Left ventricle myocardium inferior (tissue), 1 donor: ENCODE results near the gene FAM3B. TPM values are rescaled to one million over a fixed set of nuclear protein-coding genes. Genes with fewer than 3 reads are reported as not detected.
"Not testable (repeated sequence)": the region's sequence is repeated elsewhere in the genome, so short reads cannot be mapped to it uniquely, and the experiment has no call there.

Source experiments
- DNase-seq: peaks from one replicate; pipeline ENCODE4 v3.0.0-alpha.2; 2020
- H3K27ac ChIP-seq: fragments of 200-600 bp; replicated peaks from 2 replicates; pipeline ENCODE4 v1.8.0; 2021
- H3K27me3 ChIP-seq: fragments of 200-600 bp; 2 replicates; pipeline ENCODE4 v1.8.0; 2021; ENCODE audit warnings: low read depth
- H3K36me3 ChIP-seq: fragments of 200-600 bp; 2 replicates; pipeline ENCODE4 v1.8.0; 2021
- H3K4me1 ChIP-seq: fragments of 200-600 bp; 2 replicates; pipeline ENCODE4 v1.8.0; 2021
- H3K4me3 ChIP-seq: fragments of 200-600 bp; 2 replicates; pipeline ENCODE4 v1.8.0; 2021; ENCODE audit warnings: mild to moderate bottlenecking, moderate library complexity
- H3K9me3 ChIP-seq: fragments of 200-600 bp; replicated peaks from 2 replicates; pipeline ENCODE4 v1.8.0; 2021
- intact Hi-C: fragments of 100-400 bp; cut with micrococcal nuclease; formaldehyde crosslinking; loops from one replicate; pipeline ENCODE4 v1.11.0; 2022
- total RNA-seq: library from RNA; stranded (reverse); fragmentation: NEBNext Ultra II Directional; extraction: Animal tissue kit (Norgen Biotek cat#: 25700); gene quantifications from one replicate; pipeline ENCODE4 v1.2.1, GENCODE V29; 2021
- TF ChIP-seq, protein P1 (sequence below): fragments of 200-600 bp; IDR thresholded peaks from 2 replicates; pipeline ENCODE4 v1.8.0; 2021; ENCODE audit warnings: antibody characterized with exemption, mild to moderate bottlenecking, borderline replicate concordance
- donor health status: DM: no; HTN: yes; CAD: no; lungs with severe emphysema.

Gene FAM3B
- total RNA-seq, 1 donor from 2014 or later, result not detected

GRCh38 chr21:41357546-41357945, 40.9 kb downstream of the FAM3B start:
- intact Hi-C loops, result no loop called here
- no peak overlapping the region for H3K27ac ChIP-seq
- no peak for DNase-seq
- TF ChIP-seq, protein P1, sequence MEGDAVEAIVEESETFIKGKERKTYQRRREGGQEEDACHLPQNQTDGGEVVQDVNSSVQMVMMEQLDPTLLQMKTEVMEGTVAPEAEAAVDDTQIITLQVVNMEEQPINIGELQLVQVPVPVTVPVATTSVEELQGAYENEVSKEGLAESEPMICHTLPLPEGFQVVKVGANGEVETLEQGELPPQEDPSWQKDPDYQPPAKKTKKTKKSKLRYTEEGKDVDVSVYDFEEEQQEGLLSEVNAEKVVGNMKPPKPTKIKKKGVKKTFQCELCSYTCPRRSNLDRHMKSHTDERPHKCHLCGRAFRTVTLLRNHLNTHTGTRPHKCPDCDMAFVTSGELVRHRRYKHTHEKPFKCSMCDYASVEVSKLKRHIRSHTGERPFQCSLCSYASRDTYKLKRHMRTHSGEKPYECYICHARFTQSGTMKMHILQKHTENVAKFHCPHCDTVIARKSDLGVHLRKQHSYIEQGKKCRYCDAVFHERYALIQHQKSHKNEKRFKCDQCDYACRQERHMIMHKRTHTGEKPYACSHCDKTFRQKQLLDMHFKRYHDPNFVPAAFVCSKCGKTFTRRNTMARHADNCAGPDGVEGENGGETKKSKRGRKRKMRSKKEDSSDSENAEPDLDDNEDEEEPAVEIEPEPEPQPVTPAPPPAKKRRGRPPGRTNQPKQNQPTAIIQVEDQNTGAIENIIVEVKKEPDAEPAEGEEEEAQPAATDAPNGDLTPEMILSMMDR, result no peak
- no peak overlapping the region for H3K4me3 ChIP-seq
- peaks cover 6% of the 10 kb centered on the region for H3K4me1 ChIP-seq
- H3K27me3 ChIP-seq, result peaks cover 6% of the 10 kb centered on the region
- no peaks in the 10 kb centered on the region for H3K9me3 ChIP-seq
- H3K36me3 ChIP-seq, result no peaks in the 10 kb centered on the region

DNA sequence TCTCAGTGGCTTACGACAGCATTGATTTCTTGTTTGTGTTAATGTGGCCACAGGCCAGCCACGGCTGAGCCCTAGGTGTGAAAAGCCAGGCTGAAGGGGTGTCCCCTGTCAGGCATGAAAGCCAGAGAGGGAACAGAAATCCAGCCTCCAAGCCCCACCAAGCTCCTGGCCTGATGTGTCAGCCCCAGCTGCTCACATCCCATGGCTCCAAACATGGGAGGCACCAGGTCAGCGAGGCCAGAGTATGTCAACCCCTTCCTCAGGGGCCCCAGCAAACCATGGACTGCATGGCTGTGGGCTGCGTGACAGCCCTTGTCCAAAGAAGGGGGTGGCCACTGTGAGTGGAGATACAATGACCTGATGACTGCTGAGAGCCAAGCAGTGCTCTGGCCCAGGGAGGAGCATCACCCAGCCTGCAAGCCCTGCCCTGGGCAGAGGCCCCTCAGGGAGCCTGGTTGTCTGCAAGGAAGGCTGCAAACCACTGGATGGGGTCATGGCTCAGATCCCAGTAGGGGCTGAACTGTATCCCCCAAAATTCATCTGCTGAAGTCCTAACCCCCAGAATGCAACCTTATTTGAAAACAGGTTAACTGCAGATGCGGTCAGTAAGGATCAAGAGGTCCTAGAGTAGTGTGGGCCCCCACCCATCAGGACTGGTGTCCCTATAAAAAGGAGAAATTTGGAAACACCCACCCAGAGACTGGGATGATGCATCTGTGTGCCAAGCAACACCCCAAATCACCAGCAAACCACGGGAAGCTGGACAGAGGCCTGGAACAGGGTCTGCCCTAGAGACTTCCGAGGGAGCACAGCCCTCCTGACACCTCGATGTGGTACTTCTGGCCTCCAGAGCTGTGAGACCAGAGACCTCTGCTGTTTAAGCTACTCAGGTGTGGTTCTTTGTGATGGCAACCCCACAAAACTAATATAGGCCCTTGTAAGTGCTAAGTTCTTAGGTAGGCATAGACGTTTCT, 41.9 kb downstream of the FAM3B start:
- no peaks in the 10 kb centered on the region for H3K9me3 ChIP-seq
- no peak overlapping the region for H3K4me3 ChIP-seq
- peaks cover 14% of the 10 kb centered on the region for H3K4me1 ChIP-seq
- H3K27ac ChIP-seq, result no peak overlapping the region
- TF ChIP-seq, protein P1, result no peak
- H3K27me3 ChIP-seq, result peaks cover 11% of the 10 kb centered on the region
- intact Hi-C loops, result no loop called here
- H3K36me3 ChIP-seq, result no peaks in the 10 kb centered on the region
- no peak for DNase-seq

DNA sequence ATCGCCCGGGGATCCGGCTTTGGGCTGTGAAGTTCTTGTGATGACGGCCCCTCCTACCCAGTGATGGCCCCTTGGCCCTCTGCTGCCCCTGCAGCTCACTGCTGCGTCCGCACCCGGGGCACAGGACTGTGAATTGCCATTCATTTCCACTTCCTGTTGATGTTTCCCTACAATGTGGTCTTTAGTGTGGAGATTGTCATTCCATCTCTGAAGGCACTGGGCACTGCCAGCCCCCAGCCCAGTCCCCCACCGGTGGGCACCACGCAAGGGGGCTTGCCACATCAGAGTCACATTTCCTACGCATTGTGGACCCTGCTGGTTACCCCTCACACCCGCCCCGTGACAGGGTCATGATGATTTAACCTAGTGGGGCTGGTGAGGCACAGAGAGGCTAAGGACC, 42.7 kb downstream of the FAM3B start:
- Histone ChIP-seq H3K27me3 (peaks cover 19% of the 10 kb centered on the region), H3K4me3 (no peak overlapping the region), H3K36me3 (no peaks in the 10 kb centered on the region), H3K27ac (no peak overlapping the region), H3K9me3 (no peaks in the 10 kb centered on the region), H3K4me1 (peaks cover 22% of the 10 kb centered on the region)
- TF ChIP-seq, protein P1, result no peak
- intact Hi-C loops, result no loop called here
- DNase-seq, result no peak

- H3K4me3 ChIP-seq, DNase-seq, H3K9me3 ChIP-seq, H3K36me3 ChIP-seq, intact Hi-C loops: not testable (repeated sequence)
- Histone ChIP-seq H3K27me3 (peaks cover 23% of the 10 kb centered on the region), H3K27ac (peak overlapping the region; percentile 89), H3K4me1 (peaks cover 27% of the 10 kb centered on the region)
Observed at GRCh38 chr21:41359754-41360071, 43.1 kb downstream of the FAM3B start.

DNA sequence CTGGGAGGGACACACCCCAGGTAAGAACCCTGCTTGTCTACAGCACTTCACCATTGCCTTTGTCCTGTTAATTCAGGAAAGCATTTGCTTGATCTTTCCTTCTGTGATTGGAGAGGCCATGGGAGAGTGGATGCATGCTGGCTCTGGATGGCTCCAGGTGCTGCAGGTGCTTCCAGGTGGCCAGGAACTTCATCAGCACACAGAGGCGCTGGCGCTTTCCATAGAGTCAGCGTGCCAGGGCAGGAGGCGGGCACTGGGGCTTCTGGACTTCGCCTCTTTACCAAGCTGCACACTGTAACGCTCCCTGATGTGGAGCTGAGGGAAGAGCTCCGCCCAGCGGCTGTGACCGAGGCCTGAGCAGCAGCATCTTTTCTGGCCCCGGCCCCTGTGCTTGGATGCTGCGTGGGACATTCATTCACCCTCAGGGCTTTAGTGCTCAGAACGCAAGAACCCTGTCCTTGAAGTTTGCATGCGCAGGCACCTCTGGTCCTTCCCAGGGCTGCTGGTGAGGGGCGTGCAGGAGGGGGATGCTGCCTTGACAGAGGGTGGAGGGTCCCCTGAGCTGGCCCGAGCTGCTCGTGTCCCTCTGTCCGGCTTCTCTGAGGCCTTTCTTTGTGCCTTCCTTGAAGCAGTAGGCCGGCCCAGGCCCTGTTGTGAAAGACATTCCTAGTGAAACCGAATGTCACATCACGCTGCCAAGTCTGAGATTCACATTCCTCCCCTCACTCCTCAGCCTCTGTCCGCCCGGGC, 43.6 kb downstream of the FAM3B start:
- TF ChIP-seq, protein P1, result peak; percentile 23
- H3K4me3 ChIP-seq, result no peak overlapping the region
- no peaks in the 10 kb centered on the region for H3K36me3 ChIP-seq
- peaks cover 27% of the 10 kb centered on the region for H3K4me1 ChIP-seq
- DNase-seq, result peak; percentile 33
- H3K9me3 ChIP-seq, result no peaks in the 10 kb centered on the region
- H3K27me3 ChIP-seq, result peaks cover 26% of the 10 kb centered on the region
- intact Hi-C loops, result no loop called here
- peak overlapping the region; percentile 89 for H3K27ac ChIP-seq
